WTC11 (cell line): ENCODE measurements around the gene SLC38A10. TPM values are rescaled to one million over a fixed set of nuclear protein-coding genes. Genes with fewer than 3 reads are reported as not detected.

Experiments used
- ATAC-seq: fragments of 200-7000 bp; cut with Tn5 transposase; 2 replicates; pipeline ENCODE4 v1.10.0; 2021; ENCODE audit warnings: mild to moderate bottlenecking, moderate library complexity
- CTCF ChIA-PET: fragments of 300-600 bp; sonication (Branson Sonifier 250); formaldehyde crosslinking; loops from one replicate; lab custom pipeline; 2021; ENCODE audit warnings: antibody characterized with exemption; lab: Charles Lee
- POLR2A ChIA-PET: fragments of 350-600 bp; sonication (Branson Sonifier 250); formaldehyde crosslinking; loops from one replicate; lab custom pipeline; 2021; ENCODE audit warnings: antibody characterized with exemption; lab: Charles Lee
- DNase-seq: peaks from one replicate; pipeline ENCODE4 v3.0.0; 2021; ENCODE audit warnings: low spot score
- H3K27ac Mint-ChIP-seq: 2 replicates; pipeline ENCODE4 v1.8.0; 2021; ENCODE audit warnings: mixed read lengths
- H3K27me3 Mint-ChIP-seq: 2 replicates; pipeline ENCODE4 v1.8.0; 2021; ENCODE audit warnings: low read depth, mild to moderate bottlenecking, moderate library complexity, mixed read lengths
- H3K36me3 Mint-ChIP-seq: 2 replicates; pipeline ENCODE4 v1.8.0; 2021; ENCODE audit warnings: mixed read lengths
- H3K4me1 Mint-ChIP-seq: 2 replicates; pipeline ENCODE4 v1.8.0; 2022; ENCODE audit warnings: mixed read lengths
- H3K4me3 Mint-ChIP-seq: 2 replicates; pipeline ENCODE4 v1.8.0; 2021; ENCODE audit warnings: mild to moderate bottlenecking, moderate library complexity, mixed read lengths
- H3K9me3 Mint-ChIP-seq: 2 replicates; pipeline ENCODE4 v1.8.0; 2021; ENCODE audit warnings: mixed read lengths
- ATF1 ChIP-seq: sonication (generic); formaldehyde crosslinking; IDR thresholded peaks from 2 replicates; pipeline ENCODE4 v1.8.1; 2023; ENCODE audit warnings: mild to moderate bottlenecking, moderate library complexity, missing genetic modification reagents
- CREM ChIP-seq: sonication (generic); formaldehyde crosslinking; IDR thresholded peaks from 2 replicates; pipeline ENCODE4 v1.8.1; 2022; ENCODE audit warnings: mild to moderate bottlenecking, missing genetic modification reagents, moderate library complexity
- FOXP1 ChIP-seq: sonication (generic); formaldehyde crosslinking; IDR thresholded peaks from 2 replicates; pipeline ENCODE4 v1.8.0; 2022; ENCODE audit warnings: missing genetic modification reagents, mild to moderate bottlenecking, moderate library complexity, borderline replicate concordance
- GRHL2 ChIP-seq: fragments of 250-450 bp; sonication (Bioruptor Pico); IDR thresholded peaks from 2 replicates; pipeline ENCODE4 v1.8.0; 2022; ENCODE audit warnings: mild to moderate bottlenecking, moderate library complexity; ENCODE audit not compliant: insufficient replicate concordance, severe bottlenecking
- JUN ChIP-seq: sonication (generic); formaldehyde crosslinking; IDR thresholded peaks from 2 replicates; pipeline ENCODE4 v1.8.0; 2023; ENCODE audit warnings: mild to moderate bottlenecking, missing genetic modification reagents
- NFATC4 ChIP-seq: fragments of 250-450 bp; sonication (Bioruptor Pico); IDR thresholded peaks from 2 replicates; pipeline ENCODE4 v1.9.0; 2021; ENCODE audit warnings: mild to moderate bottlenecking
- OVOL2 ChIP-seq: fragments of 250-450 bp; sonication (Bioruptor Pico); IDR thresholded peaks from 2 replicates; pipeline ENCODE4 v1.9.0; 2021; ENCODE audit warnings: mild to moderate bottlenecking, borderline replicate concordance
- RELA ChIP-seq: sonication (generic); formaldehyde crosslinking; IDR thresholded peaks from 2 replicates; pipeline ENCODE4 v1.8.1; 2022; ENCODE audit warnings: missing genetic modification reagents, mild to moderate bottlenecking, borderline replicate concordance
- RORB ChIP-seq: fragments of 250-450 bp; sonication (Bioruptor Pico); IDR thresholded peaks from 2 replicates; pipeline ENCODE4 v1.9.0; 2021; ENCODE audit warnings: mild to moderate bottlenecking
- SMAD4 ChIP-seq: sonication (generic); formaldehyde crosslinking; IDR thresholded peaks from 2 replicates; pipeline ENCODE4 v1.8.0; 2022; ENCODE audit warnings: mild to moderate bottlenecking, missing genetic modification reagents
- ZNF416 ChIP-seq: fragments of 250-450 bp; sonication (Bioruptor Pico); IDR thresholded peaks from 2 replicates; pipeline ENCODE4 v1.9.0; 2021; ENCODE audit warnings: mild to moderate bottlenecking, inconsistent platforms
- total RNA-seq: library from RNA; stranded (reverse); gene quantifications from 3 replicates; pipeline ENCODE4 v1.2.3, GENCODE V29; 2021
- TF ChIP-seq, protein P1 (sequence below): sonication (generic); formaldehyde crosslinking; conservative IDR thresholded peaks from 2 replicates; pipeline ENCODE4 v1.8.1; 2023; ENCODE audit warnings: mild to moderate bottlenecking, low read depth, missing genetic modification reagents, moderate library complexity
- TF ChIP-seq, protein P2 (sequence below): sonication (generic); formaldehyde crosslinking; IDR thresholded peaks from 2 replicates; pipeline ENCODE4 v1.8.0; 2022; ENCODE audit warnings: mild to moderate bottlenecking, missing genetic modification reagents
- TF ChIP-seq, protein P3 (sequence below): sonication (generic); formaldehyde crosslinking; IDR thresholded peaks from 2 replicates; pipeline ENCODE4 v1.8.1; 2023; ENCODE audit warnings: mild to moderate bottlenecking, missing genetic modification reagents, moderate library complexity
- TF ChIP-seq, protein P4 (sequence below): fragments of 250-450 bp; sonication (Bioruptor Pico); IDR thresholded peaks from 2 replicates; pipeline ENCODE4 v1.9.0; 2021; ENCODE audit warnings: mild to moderate bottlenecking
- TF ChIP-seq, protein P5 (sequence below): sonication (generic); formaldehyde crosslinking; IDR thresholded peaks from 2 replicates; pipeline ENCODE4 v1.8.1; 2023; ENCODE audit warnings: mild to moderate bottlenecking, missing genetic modification reagents
- TF ChIP-seq, protein P6 (sequence below): sonication (generic); formaldehyde crosslinking; IDR thresholded peaks from 2 replicates; pipeline ENCODE4 v1.8.0; 2023; ENCODE audit warnings: missing genetic modification reagents, mild to moderate bottlenecking, borderline replicate concordance

SLC38A10 gene
- total RNA-seq, 1 experiment from 2014 or later, result 47.0 TPM

DNA sequence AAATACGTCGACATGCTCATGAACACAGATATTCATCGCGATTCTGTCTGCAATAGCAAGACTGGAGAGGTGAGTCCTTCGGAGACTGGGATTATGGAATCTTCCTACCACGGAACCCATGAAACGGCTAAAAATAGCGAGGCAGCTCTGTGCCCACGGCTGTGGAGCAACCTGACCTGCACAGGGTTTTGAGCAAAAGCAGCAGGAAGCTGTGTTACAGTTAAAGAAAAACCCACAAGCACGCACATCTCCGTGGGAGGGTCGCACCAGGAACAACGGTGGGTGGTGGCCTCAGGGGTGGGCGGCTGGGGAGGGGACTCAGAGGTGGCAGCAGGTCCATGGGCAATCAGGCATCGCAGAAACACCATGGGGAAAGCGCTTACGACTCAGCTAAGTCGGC, 24.8 kb downstream of the SLC38A10 start:
- CTCF ChIA-PET, result no interaction called here
- Mint-ChIP-seq H3K4me1 (no peaks in the 10 kb centered on the region), H3K9me3 (no peaks in the 10 kb centered on the region), H3K4me3 (no peak overlapping the region), H3K27me3 (no peaks in the 10 kb centered on the region), H3K36me3 (peaks cover 36% of the 10 kb centered on the region), H3K27ac (no peak overlapping the region)
- no peak for ATAC-seq
- POLR2A ChIA-PET, result no interaction called here
- DNase-seq, result no peak
- TF ChIP-seq, protein P1, sequence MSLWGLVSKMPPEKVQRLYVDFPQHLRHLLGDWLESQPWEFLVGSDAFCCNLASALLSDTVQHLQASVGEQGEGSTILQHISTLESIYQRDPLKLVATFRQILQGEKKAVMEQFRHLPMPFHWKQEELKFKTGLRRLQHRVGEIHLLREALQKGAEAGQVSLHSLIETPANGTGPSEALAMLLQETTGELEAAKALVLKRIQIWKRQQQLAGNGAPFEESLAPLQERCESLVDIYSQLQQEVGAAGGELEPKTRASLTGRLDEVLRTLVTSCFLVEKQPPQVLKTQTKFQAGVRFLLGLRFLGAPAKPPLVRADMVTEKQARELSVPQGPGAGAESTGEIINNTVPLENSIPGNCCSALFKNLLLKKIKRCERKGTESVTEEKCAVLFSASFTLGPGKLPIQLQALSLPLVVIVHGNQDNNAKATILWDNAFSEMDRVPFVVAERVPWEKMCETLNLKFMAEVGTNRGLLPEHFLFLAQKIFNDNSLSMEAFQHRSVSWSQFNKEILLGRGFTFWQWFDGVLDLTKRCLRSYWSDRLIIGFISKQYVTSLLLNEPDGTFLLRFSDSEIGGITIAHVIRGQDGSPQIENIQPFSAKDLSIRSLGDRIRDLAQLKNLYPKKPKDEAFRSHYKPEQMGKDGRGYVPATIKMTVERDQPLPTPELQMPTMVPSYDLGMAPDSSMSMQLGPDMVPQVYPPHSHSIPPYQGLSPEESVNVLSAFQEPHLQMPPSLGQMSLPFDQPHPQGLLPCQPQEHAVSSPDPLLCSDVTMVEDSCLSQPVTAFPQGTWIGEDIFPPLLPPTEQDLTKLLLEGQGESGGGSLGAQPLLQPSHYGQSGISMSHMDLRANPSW (CRISPR knock-in tag), result no peak
- no peak for TF ChIP-seq NFATC4
- TF ChIP-seq, protein P2, sequence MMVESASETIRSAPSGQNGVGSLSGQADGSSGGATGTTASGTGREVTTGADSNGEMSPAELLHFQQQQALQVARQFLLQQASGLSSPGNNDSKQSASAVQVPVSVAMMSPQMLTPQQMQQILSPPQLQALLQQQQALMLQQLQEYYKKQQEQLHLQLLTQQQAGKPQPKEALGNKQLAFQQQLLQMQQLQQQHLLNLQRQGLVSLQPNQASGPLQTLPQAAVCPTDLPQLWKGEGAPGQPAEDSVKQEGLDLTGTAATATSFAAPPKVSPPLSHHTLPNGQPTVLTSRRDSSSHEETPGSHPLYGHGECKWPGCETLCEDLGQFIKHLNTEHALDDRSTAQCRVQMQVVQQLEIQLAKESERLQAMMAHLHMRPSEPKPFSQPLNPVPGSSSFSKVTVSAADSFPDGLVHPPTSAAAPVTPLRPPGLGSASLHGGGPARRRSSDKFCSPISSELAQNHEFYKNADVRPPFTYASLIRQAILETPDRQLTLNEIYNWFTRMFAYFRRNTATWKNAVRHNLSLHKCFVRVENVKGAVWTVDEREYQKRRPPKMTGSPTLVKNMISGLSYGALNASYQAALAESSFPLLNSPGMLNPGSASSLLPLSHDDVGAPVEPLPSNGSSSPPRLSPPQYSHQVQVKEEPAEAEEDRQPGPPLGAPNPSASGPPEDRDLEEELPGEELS (CRISPR knock-in tag), result no peak
- TF ChIP-seq, protein P3, sequence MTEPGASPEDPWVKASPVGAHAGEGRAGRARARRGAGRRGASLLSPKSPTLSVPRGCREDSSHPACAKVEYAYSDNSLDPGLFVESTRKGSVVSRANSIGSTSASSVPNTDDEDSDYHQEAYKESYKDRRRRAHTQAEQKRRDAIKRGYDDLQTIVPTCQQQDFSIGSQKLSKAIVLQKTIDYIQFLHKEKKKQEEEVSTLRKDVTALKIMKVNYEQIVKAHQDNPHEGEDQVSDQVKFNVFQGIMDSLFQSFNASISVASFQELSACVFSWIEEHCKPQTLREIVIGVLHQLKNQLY (CRISPR knock-in tag), result no peak
- no peak for TF ChIP-seq OVOL2 (CRISPR knock-in tag)
- TF ChIP-seq, protein P4, sequence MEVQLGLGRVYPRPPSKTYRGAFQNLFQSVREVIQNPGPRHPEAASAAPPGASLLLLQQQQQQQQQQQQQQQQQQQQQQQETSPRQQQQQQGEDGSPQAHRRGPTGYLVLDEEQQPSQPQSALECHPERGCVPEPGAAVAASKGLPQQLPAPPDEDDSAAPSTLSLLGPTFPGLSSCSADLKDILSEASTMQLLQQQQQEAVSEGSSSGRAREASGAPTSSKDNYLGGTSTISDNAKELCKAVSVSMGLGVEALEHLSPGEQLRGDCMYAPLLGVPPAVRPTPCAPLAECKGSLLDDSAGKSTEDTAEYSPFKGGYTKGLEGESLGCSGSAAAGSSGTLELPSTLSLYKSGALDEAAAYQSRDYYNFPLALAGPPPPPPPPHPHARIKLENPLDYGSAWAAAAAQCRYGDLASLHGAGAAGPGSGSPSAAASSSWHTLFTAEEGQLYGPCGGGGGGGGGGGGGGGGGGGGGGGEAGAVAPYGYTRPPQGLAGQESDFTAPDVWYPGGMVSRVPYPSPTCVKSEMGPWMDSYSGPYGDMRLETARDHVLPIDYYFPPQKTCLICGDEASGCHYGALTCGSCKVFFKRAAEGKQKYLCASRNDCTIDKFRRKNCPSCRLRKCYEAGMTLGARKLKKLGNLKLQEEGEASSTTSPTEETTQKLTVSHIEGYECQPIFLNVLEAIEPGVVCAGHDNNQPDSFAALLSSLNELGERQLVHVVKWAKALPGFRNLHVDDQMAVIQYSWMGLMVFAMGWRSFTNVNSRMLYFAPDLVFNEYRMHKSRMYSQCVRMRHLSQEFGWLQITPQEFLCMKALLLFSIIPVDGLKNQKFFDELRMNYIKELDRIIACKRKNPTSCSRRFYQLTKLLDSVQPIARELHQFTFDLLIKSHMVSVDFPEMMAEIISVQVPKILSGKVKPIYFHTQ (CRISPR knock-in tag), result no peak
- no peak for TF ChIP-seq CREM (CRISPR knock-in tag)
- no peak for TF ChIP-seq ATF1 (CRISPR knock-in tag)
- TF ChIP-seq, all 79 proteins: peak for 0

DNA sequence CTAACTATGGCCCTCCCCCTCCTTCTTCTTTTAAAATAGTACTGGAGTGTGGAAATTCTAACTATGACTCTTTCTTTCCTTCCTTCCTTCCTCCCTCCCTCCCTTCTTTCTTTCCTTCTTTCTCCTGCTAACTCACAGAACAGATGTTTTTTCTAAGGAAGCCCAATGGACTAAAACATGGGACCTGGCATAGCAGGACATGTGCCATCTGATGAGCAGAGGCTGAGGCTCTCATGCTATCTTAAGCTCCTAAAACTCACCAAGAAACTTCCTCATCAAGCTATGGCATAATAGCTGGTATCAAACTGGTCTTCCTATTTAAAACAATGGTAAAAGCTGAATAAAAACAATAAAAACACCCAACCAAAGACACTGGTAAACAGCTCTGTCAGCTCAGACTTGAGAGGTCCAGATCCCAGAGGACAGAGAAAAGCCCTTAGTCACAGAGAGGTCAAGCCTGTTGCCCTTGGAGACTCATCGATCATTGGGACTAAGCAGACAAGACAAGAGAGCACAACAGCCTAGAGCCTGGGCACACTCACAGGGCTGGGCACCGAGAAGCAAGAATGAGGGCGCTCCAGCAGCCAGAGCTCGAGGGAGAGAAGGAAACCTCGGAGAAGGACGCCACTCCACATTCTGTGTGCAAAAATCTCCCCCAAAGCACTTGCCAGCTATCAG, 27.6 kb downstream of the SLC38A10 start:
- ATAC-seq (no peak), DNase-seq (no peak)
- H3K9me3 Mint-ChIP-seq, result no peaks in the 10 kb centered on the region
- ChIA-PET POLR2A (no interaction called here), CTCF (no interaction called here)
- peaks cover 24% of the 10 kb centered on the region for H3K36me3 Mint-ChIP-seq
- no peak overlapping the region for H3K4me3 Mint-ChIP-seq
- peak overlapping the region; percentile 54; the same call in 1 of the 2 replicates for H3K27ac Mint-ChIP-seq
- no peaks in the 10 kb centered on the region for H3K4me1 Mint-ChIP-seq
- H3K27me3 Mint-ChIP-seq, result no peaks in the 10 kb centered on the region
- TF ChIP-seq GRHL2 (CRISPR knock-in tag) (no peak), CREM (CRISPR knock-in tag) (no peak), FOXP1 (no peak), RELA (no peak), SMAD4 (no peak), ZNF416 (CRISPR knock-in tag) (no peak), JUN (CRISPR knock-in tag) (no peak), RORB (no peak), NFATC4 (no peak)
- TF ChIP-seq, protein P5, sequence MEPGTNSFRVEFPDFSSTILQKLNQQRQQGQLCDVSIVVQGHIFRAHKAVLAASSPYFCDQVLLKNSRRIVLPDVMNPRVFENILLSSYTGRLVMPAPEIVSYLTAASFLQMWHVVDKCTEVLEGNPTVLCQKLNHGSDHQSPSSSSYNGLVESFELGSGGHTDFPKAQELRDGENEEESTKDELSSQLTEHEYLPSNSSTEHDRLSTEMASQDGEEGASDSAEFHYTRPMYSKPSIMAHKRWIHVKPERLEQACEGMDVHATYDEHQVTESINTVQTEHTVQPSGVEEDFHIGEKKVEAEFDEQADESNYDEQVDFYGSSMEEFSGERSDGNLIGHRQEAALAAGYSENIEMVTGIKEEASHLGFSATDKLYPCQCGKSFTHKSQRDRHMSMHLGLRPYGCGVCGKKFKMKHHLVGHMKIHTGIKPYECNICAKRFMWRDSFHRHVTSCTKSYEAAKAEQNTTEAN, result no peak
- TF ChIP-seq, protein P6, sequence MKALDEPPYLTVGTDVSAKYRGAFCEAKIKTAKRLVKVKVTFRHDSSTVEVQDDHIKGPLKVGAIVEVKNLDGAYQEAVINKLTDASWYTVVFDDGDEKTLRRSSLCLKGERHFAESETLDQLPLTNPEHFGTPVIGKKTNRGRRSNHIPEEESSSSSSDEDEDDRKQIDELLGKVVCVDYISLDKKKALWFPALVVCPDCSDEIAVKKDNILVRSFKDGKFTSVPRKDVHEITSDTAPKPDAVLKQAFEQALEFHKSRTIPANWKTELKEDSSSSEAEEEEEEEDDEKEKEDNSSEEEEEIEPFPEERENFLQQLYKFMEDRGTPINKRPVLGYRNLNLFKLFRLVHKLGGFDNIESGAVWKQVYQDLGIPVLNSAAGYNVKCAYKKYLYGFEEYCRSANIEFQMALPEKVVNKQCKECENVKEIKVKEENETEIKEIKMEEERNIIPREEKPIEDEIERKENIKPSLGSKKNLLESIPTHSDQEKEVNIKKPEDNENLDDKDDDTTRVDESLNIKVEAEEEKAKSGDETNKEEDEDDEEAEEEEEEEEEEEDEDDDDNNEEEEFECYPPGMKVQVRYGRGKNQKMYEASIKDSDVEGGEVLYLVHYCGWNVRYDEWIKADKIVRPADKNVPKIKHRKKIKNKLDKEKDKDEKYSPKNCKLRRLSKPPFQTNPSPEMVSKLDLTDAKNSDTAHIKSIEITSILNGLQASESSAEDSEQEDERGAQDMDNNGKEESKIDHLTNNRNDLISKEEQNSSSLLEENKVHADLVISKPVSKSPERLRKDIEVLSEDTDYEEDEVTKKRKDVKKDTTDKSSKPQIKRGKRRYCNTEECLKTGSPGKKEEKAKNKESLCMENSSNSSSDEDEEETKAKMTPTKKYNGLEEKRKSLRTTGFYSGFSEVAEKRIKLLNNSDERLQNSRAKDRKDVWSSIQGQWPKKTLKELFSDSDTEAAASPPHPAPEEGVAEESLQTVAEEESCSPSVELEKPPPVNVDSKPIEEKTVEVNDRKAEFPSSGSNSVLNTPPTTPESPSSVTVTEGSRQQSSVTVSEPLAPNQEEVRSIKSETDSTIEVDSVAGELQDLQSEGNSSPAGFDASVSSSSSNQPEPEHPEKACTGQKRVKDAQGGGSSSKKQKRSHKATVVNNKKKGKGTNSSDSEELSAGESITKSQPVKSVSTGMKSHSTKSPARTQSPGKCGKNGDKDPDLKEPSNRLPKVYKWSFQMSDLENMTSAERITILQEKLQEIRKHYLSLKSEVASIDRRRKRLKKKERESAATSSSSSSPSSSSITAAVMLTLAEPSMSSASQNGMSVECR, result no peak
